Activated naive CD8-positive, alpha-beta T cell (primary cell): Measurements from ENCODE around the gene KLK13.

Experiments used
- H3K27ac Mint-ChIP-seq: one replicate; pipeline ENCODE4 v1.8.0; 2021; ENCODE audit warnings: mixed read lengths
- H3K27me3 Mint-ChIP-seq: one replicate; pipeline ENCODE4 v1.8.0; 2021; ENCODE audit warnings: mixed read lengths
- H3K36me3 Mint-ChIP-seq: one replicate; pipeline ENCODE4 v1.8.0; 2021; ENCODE audit warnings: mixed read lengths
- H3K4me1 Mint-ChIP-seq: one replicate; pipeline ENCODE4 v1.8.0; 2021; ENCODE audit warnings: low read depth, mixed read lengths
- H3K4me3 Mint-ChIP-seq: one replicate; pipeline ENCODE4 v1.8.0; 2021; ENCODE audit warnings: mild to moderate bottlenecking, mixed read lengths
- H3K9me3 Mint-ChIP-seq: one replicate; pipeline ENCODE4 v1.8.0; 2021; ENCODE audit warnings: low read depth, mixed read lengths

The KLK13 gene

DNA sequence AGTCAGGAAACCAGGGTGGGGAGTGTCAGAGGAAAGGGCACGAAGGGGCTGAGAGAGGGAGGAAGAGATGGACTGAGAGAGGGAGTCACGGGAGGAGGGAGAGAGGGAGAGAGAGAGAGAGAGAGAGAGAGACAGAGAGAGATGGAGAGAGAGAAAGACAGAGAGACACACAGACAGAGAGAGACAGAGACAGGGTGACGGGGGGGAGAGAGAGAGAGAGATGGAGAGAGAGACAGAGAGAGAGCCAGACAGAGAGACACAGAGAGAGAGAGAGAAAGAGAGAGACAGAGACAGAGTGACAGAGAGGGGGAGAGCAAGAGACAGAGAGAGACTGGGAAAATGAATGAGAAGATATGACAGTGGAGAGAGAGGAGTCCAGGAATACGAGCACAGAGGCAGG is 18.3 kb upstream of the KLK13 start:
- Mint-ChIP-seq H3K4me3 (no peak overlapping the region), H3K27ac (no peak overlapping the region)

DNA sequence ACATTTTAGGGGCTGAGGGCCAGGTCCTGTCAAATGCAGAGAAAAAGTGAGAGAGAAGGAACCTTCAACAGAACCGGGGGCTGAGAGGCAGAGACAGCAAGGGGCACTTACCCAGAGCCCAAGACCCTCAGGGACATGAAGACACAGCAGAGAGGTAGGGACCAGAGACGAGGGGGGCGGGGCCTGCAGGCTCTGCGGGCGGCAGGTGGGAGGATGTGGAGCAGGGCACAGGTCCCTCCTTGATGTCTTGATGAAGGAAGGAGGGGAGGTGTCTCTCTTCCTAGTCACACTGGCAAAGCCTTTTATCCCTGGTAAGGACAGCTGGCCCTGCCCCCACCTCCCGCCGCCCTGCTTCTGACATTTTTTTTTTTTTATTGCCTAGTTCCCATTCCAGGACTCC is 17.7 kb upstream of the KLK13 start, which contains the start of gene KLK14:
Gene KLK14, minus strand, starts transcription at position 277 of the 400 bp plus-strand sequence. Its CDS starts 273 bp downstream, at position 4.
- no peaks in the 10 kb centered on the region for H3K9me3 Mint-ChIP-seq
- H3K27ac Mint-ChIP-seq: no peak within 1 kb of the TSS
- H3K27me3 Mint-ChIP-seq: peaks cover 8% of the 10 kb centered on the region
- no peak within 1 kb of the TSS for H3K4me3 Mint-ChIP-seq
- H3K4me1 Mint-ChIP-seq: no peaks in the 10 kb centered on the region
- H3K36me3 Mint-ChIP-seq: peaks cover 5% of the 10 kb centered on the region

More for the DNA sequence above, 18.3 kb upstream of the KLK13 start:
- Mint-ChIP-seq H3K4me1 (no peaks in the 10 kb centered on the region), H3K9me3 (no peaks in the 10 kb centered on the region), H3K27me3 (peaks cover 8% of the 10 kb centered on the region), H3K36me3 (peaks cover 5% of the 10 kb centered on the region)

DNA sequence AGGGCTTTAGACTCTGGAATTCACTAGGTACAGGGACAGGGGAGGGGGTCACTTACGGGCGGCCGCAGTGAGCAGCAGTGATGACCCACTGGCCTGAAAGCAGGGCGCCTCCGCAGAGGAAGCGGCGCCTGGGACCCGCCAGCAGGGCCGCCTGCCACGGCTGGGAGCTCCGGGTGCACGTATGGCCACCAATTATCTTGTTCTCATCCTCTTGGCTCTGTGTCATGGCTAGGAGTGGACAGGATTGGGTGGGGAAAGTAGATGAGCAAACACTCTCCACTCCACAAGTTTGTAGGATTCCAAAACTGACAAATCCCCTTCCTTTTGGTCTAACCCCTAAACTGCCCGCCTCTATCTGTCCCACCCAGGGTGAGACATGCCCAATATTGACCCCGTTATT is 16.6 kb upstream of the KLK13 start:
- H3K9me3 Mint-ChIP-seq: no peaks in the 10 kb centered on the region
- no peak overlapping the region for H3K27ac Mint-ChIP-seq
- H3K4me3 Mint-ChIP-seq: no peak overlapping the region
- H3K4me1 Mint-ChIP-seq: no peaks in the 10 kb centered on the region
- H3K27me3 Mint-ChIP-seq: peaks cover 8% of the 10 kb centered on the region
- peaks cover 5% of the 10 kb centered on the region for H3K36me3 Mint-ChIP-seq

DNA sequence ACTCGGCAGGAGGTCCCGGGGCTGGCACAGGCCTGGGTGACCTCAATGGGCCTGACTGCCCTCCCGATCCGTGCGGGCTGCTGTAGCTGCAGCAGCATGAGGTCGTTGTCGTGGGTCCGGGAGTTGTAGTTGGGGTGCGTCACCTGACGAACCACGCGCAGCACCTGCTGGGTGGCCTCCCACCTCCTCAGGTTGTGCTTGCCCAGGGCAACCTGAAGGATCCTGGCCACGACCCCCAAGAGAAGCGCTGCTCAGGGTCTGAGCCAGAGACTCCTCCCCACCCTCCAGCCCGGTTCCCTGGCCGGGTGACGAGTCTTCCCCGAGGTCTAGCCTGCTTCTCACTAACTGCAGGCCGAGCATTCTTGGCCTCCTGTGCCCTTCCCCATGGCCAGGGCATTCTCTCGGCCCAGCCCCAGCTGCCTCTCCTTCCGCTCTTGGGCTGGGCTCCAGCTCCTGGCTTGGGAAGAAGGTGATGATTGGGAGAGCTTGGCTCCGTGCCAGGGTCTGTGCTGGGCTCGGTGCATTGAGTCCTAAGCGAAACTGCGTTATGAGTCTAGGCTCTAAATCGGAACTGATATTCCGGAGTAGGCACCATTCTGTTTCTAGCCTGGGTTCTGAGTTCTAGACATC is 14.7 kb upstream of the KLK13 start:
- peaks cover 8% of the 10 kb centered on the region for H3K27me3 Mint-ChIP-seq
- H3K4me3 Mint-ChIP-seq: no peak overlapping the region
- no peak overlapping the region for H3K27ac Mint-ChIP-seq
- peaks cover 5% of the 10 kb centered on the region for H3K36me3 Mint-ChIP-seq
- no peaks in the 10 kb centered on the region for H3K4me1 Mint-ChIP-seq
- no peaks in the 10 kb centered on the region for H3K9me3 Mint-ChIP-seq

DNA sequence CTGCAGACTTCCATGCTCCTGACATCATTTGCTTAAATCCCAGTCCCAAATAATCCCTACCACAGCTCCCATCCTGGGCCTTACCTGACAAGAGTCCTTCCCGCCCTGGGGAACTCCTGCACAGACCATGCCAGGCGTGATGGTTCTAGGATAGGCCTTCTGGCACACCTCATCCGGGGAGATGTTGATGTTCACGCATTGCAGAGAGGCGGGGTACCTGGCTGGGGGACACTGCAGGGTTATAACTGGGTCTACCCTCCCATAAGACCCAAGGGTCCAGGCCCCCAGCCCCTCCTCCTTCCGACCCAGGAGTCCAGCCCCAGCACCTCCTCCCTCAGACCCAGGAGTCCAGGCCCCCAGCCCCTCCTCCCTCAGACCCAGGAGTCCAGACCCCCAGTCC is 13.8 kb upstream of the KLK13 start:
- Mint-ChIP-seq H3K27me3 (peaks cover 10% of the 10 kb centered on the region), H3K36me3 (peaks cover 9% of the 10 kb centered on the region), H3K4me1 (no peaks in the 10 kb centered on the region), H3K4me3 (no peak overlapping the region), H3K27ac (no peak overlapping the region), H3K9me3 (peaks cover 7% of the 10 kb centered on the region)

DNA sequence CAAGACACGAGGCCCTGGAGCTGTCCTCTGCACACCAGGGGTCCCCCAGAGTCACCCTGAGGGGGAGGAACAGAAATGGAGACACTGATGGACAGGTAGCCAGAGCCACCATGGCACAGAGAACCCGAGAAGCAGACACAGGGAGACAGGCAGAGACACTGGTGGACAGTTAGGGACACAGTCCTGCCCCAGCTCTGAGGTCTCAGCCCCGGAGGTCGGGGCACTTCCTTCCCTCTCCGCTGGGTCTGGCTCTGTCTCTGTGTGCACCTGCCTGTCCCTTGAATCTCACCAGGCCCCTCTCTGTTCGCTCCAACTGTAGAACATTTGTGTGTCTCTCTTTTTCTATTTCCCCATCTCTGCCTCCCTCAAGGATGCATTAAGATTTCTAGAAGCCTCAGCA is 13.2 kb upstream of the KLK13 start:
- Mint-ChIP-seq H3K9me3 (peaks cover 13% of the 10 kb centered on the region), H3K36me3 (peaks cover 14% of the 10 kb centered on the region), H3K4me3 (no peak overlapping the region), H3K27ac (no peak overlapping the region), H3K4me1 (no peaks in the 10 kb centered on the region), H3K27me3 (peaks cover 9% of the 10 kb centered on the region)

DNA sequence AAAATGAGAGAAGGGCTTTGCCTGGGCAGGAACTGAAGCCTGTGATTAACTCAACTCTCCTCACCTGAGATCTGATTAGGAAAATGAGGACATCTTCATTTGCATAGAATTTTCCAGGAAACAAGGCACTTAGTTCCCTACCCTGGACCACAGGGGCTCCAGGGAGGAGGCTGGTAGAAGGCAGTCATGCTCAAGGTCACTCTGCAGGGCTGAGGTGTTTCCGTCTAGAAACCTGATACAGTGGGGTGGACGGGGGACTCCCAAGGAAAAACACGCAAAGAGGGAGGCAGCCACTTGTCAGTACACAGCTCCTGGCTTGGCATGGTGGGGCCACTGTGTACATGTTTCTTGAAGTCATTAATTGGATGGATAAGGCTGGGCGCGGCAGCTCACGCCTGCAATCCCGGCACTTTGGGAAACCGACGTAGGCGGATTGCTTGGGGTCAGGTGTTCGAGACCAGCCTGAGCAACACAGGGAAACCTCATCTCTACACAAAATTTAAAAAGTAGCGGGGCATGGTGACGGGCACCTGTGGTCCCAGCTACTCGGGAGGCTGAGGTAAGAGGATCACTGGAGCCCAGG is 11.8 kb upstream of the KLK13 start:
- Mint-ChIP-seq H3K27ac (no peak overlapping the region), H3K4me1 (no peaks in the 10 kb centered on the region), H3K36me3 (peaks cover 9% of the 10 kb centered on the region), H3K9me3 (peaks cover 17% of the 10 kb centered on the region), H3K27me3 (peaks cover 7% of the 10 kb centered on the region), H3K4me3 (no peak overlapping the region)

DNA sequence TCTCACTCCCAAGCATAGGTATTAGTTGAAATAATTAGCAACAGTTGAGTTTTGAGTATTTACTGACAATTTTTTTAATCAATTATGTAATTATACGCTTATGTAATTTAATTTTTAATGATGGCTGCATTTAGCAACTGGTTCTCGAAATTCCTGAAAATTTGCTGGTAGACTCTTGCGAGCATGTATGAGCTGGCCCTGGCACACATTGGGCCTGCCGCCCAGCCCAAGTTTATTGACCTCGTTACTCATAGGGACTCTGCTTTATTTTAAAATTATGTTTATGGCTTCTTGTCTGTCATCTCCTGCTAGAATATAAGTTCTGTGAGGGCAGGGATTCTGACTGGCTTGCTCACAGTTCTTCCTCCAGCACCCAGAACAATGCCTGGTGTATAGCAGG is 11.1 kb upstream of the KLK13 start:
- Mint-ChIP-seq H3K27ac (no peak overlapping the region), H3K4me1 (no peaks in the 10 kb centered on the region), H3K27me3 (peaks cover 7% of the 10 kb centered on the region), H3K36me3 (peaks cover 9% of the 10 kb centered on the region), H3K9me3 (peaks cover 17% of the 10 kb centered on the region), H3K4me3 (no peak overlapping the region)

DNA sequence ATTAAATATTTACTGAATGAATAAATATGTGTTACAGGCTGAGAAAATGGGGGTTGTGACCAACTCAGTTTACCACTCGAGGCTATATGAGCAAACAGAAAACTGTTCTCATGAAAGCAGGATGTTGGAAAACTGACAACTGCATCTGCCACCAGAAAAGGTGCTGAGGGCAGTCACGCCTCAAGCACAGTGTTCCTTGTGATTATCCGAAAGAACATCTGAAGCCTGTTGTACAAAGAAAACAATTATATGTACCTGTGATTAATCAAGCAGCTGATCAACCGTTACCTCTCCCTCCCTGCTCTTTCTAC is 6.2 kb upstream of the KLK13 start:
- Mint-ChIP-seq H3K9me3 (peaks cover 17% of the 10 kb centered on the region), H3K27me3 (peaks cover 16% of the 10 kb centered on the region), H3K4me1 (no peaks in the 10 kb centered on the region), H3K36me3 (peaks cover 9% of the 10 kb centered on the region), H3K27ac (no peak overlapping the region), H3K4me3 (no peak overlapping the region)

DNA sequence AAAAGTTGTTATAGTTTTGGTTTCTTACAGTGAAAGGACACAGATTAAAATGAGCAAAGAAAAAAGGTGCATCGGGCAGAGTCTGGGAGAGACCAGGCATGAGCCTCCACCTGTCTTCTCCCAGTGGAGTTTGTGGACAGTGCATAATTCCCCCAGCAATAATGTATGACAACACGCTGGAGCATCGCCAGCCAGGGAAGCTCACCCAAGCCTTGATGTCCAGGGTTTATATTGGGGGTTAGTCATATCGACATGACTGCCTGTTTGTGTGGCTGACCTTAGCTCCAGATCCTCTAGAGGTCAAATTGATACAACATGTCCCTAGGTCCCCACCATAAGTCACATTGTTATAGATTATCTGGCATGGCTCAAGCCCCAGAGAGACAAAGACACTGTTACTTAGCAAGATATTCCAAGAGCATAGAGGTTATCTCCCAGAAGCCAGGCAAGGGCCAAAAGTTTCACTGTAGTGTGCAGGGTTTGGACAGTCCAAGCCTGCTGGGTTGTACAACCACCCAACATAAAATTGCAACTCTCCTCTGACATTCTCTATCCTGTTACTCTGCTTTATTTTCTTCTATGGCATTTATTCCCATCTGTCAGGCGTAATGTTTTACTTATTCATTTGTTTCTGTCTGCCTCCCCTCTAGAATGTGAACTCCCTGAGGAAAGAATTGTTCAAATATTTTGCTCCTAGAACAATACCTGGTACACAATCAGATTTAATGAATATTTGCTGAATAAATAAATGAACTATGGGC is 5.6 kb upstream of the KLK13 start:
- peaks cover 9% of the 10 kb centered on the region for H3K36me3 Mint-ChIP-seq
- peaks cover 18% of the 10 kb centered on the region for H3K27me3 Mint-ChIP-seq
- H3K9me3 Mint-ChIP-seq: peaks cover 17% of the 10 kb centered on the region
- H3K27ac Mint-ChIP-seq: no peak overlapping the region
- H3K4me3 Mint-ChIP-seq: no peak overlapping the region
- no peaks in the 10 kb centered on the region for H3K4me1 Mint-ChIP-seq

DNA sequence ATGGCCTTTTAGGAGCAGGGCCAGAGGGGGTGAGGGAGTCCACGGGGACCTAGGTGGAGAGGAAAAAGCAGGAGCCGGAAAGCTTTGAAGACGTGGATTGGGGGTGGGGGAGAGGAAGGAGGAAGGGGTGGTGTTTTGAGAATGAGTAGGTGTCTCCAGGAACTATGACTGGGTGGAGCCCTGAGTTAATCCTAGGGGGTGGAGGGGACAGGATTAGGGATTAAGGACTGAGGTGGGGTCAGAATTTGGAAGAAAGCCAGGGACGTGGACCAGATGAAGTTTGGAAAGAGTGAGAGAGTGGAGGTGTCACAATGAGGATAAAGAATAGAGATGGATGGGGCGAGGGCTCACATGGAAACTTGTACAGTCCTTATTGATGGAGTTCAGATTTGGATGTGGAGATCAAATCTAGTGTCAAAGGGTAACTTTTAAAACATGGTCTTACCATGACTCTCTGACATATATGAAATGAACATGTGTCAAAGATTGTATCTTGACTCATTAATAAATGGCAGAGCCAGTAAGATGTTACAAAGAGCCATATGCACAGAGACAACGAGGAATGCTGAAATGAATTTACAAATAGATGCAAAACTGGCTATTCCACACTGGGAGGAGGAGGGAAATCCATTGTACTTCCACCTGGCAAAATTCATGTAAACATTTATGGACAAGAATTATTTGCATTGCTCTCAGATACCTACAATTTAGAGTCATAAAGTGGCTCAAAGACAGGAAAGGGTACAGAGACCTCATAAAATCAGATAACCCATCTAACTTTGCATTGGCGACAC is 1.7 kb upstream of the KLK13 start:
- no peak overlapping the region for H3K4me3 Mint-ChIP-seq
- peaks cover 5% of the 10 kb centered on the region for H3K4me1 Mint-ChIP-seq
- H3K9me3 Mint-ChIP-seq: no peaks in the 10 kb centered on the region
- no peak overlapping the region for H3K27ac Mint-ChIP-seq
- peaks cover 23% of the 10 kb centered on the region for H3K27me3 Mint-ChIP-seq
- H3K36me3 Mint-ChIP-seq: no peaks in the 10 kb centered on the region

DNA sequence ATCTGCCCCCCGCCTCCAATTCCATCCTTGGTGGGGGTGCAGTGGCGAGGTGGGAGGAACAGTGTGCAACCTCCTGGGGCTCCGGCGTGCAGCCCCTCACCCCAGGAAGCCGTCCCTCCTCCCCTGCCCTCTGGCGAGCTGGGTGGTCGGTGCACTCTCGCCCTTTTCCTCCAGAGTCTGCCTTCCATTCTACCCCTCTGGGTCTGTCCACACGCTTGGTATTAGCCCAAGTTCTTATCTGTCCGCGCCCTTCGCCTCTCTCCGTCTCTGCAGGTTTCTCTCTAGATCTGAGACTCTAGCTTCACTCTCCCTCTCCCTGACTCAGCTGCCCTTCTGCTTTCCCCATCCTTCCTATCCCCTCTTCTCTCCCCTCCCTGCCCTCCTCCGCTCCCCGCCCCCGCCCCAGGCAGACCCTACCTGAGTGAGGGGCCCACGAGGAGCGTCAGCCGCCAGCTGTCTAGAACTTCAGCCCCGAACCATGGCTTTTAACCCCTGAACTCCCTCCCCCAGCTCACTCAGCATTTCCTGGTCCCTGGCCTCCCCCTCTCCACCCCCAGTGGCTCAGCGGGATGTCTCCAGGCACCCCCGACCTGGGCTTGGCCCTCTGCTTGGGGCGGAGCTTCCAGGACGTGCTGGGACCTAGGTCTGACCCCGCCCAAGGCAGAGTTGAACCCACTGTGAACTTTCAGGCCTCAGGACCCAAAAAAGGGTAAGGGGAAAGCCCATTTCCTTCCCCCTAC is 499 bp upstream of the KLK13 start:
- peaks cover 5% of the 10 kb centered on the region for H3K4me1 Mint-ChIP-seq
- H3K27me3 Mint-ChIP-seq: peaks cover 32% of the 10 kb centered on the region
- no peaks in the 10 kb centered on the region for H3K36me3 Mint-ChIP-seq
- H3K9me3 Mint-ChIP-seq: no peaks in the 10 kb centered on the region
- H3K4me3 Mint-ChIP-seq: peak overlapping the region; percentile 75
- H3K27ac Mint-ChIP-seq: no peak overlapping the region

DNA sequence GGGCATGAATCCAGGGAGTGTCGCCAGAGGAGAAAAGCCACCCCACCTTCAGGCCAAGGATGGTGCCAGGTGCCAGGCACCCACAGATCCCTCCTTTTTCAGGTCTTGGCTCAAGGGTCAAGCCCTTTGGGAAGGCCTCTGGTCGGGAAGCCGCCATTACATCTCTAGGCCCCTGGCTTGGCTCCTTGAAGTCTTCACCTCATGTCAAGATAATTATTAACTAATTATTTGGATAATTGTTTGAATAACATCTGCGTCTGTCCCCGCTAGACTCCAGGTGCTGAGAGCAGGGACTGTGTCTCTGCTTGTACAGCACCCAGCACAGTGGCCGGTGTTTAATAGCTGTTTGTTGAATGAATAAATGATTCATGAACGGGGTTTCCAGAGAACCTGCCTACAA is 1.2 kb downstream of the KLK13 start:
- H3K4me3 Mint-ChIP-seq: peak overlapping the region; percentile 60
- no peak overlapping the region for H3K27ac Mint-ChIP-seq
- H3K4me1 Mint-ChIP-seq: peaks cover 5% of the 10 kb centered on the region
- H3K9me3 Mint-ChIP-seq: no peaks in the 10 kb centered on the region
- peaks cover 32% of the 10 kb centered on the region for H3K27me3 Mint-ChIP-seq
- no peaks in the 10 kb centered on the region for H3K36me3 Mint-ChIP-seq

DNA sequence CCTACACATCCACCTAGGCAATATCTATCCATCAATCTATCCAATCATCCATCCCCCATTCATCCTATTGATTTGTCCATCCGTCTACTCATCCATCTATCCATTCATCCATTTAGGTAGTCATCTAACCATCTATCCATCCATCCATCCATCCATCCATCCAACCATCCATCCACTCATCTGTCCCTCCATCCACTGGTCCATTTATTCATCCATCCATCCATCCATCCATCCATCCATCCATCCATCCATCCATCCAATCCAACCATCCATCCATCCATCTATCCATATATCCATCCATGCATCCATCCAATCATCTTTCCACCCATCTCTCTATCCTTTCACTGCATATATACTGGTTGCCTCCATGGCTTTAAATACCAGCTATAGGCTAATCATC is 3.9 kb downstream of the KLK13 start:
- peaks cover 23% of the 10 kb centered on the region for H3K27me3 Mint-ChIP-seq
- H3K4me3 Mint-ChIP-seq: no peak overlapping the region
- no peaks in the 10 kb centered on the region for H3K9me3 Mint-ChIP-seq
- H3K4me1 Mint-ChIP-seq: peaks cover 5% of the 10 kb centered on the region
- H3K27ac Mint-ChIP-seq: no peak overlapping the region
- H3K36me3 Mint-ChIP-seq: no peaks in the 10 kb centered on the region
